HepG2 (cell line): ENCODE data around the gene ZC3H4. TPM values are rescaled to one million over a fixed set of nuclear protein-coding genes. Genes with fewer than 3 reads are reported as not detected.

ENCODE experiments used
- GZF1 ChIP-seq: sonication (generic); formaldehyde crosslinking; IDR thresholded peaks from 2 replicates; pipeline ENCODE4 v1.5.1; 2020; ENCODE audit warnings: mild to moderate bottlenecking, missing genetic modification reagents
- HMG20B ChIP-seq: conservative IDR thresholded peaks from 2 replicates; pipeline ENCODE4 v1.6.1; 2016; ENCODE audit warnings: missing genetic modification reagents, missing compliant biosample characterization
- HMGA1 ChIP-seq: sonication (generic); formaldehyde crosslinking; conservative IDR thresholded peaks from 2 replicates; pipeline ENCODE4 v1.4.0; 2020; ENCODE audit warnings: missing genetic modification reagents
- RERE ChIP-seq: IDR thresholded peaks from 2 replicates; pipeline ENCODE4 v1.6.1; 2016; ENCODE audit warnings: low read depth, missing genetic modification reagents, missing compliant biosample characterization
- TRIM22 ChIP-seq: fragments of 450-650 bp; IDR thresholded peaks from 2 replicates; pipeline ENCODE4 v1.6.1; 2017
- YEATS2 ChIP-seq: sonication (generic); formaldehyde crosslinking; IDR thresholded peaks from 2 replicates; pipeline ENCODE4 v1.4.0; 2020; ENCODE audit warnings: missing genetic modification reagents, borderline replicate concordance
- ZBTB2 ChIP-seq: sonication (generic); formaldehyde crosslinking; IDR thresholded peaks from 2 replicates; pipeline ENCODE4 v1.8.0; 2022; ENCODE audit warnings: low read depth, missing genetic modification reagents
- ZFP1 ChIP-seq: IDR thresholded peaks from 2 replicates; pipeline ENCODE4 v1.6.1; 2016
- ZFYVE20 ChIP-seq: sonication (generic); formaldehyde crosslinking; IDR thresholded peaks from 2 replicates; pipeline ENCODE4 v1.8.0; 2023; ENCODE audit warnings: low read depth, mild to moderate bottlenecking, moderate library complexity, missing genetic modification reagents, borderline replicate concordance
- ZNF326 ChIP-seq: sonication (generic); formaldehyde crosslinking; IDR thresholded peaks from 2 replicates; pipeline ENCODE4 v1.4.0; 2020; ENCODE audit warnings: missing genetic modification reagents, borderline replicate concordance
- ZNF552 ChIP-seq: sonication (generic); formaldehyde crosslinking; IDR thresholded peaks from 2 replicates; pipeline ENCODE4 v1.9.0; 2022; ENCODE audit warnings: missing genetic modification reagents, mild to moderate bottlenecking, borderline replicate concordance
- ZNF562 ChIP-seq: sonication (generic); formaldehyde crosslinking; IDR thresholded peaks from 2 replicates; pipeline ENCODE4 v1.8.0; 2022; ENCODE audit warnings: missing genetic modification reagents, borderline replicate concordance
- ZNF747 ChIP-seq: sonication (generic); formaldehyde crosslinking; IDR thresholded peaks from 2 replicates; pipeline ENCODE4 v1.8.1; 2023; ENCODE audit warnings: missing genetic modification reagents, mild to moderate bottlenecking, borderline replicate concordance
- polyA plus RNA-seq, 8 experiments: library from polyadenylated mRNA; depleted of rRNA in 3 of 8; stranded (reverse) in 7 of 8; unstranded in 1 of 8; fragments of >200 nt; fragmentation: Illumina TruSeq in 4 of 8; extraction: Trizol in 4 of 8; gene quantifications; 2 replicates each; pipeline versions ENCODE4 v1.2.1 to v1.2.3, GENCODE V29; 2011 to 2016; ENCODE audit warnings: low read depth in 4 of 8, missing spikeins in 1 of 8, mixed read lengths in 1 of 8; ENCODE audit not compliant: insufficient read depth in 1 of 8
- total RNA-seq, 5 experiments: library from RNA; depleted of rRNA; stranded (reverse); fragments of >200 nt; fragmentation: Illumina TruSeq; extraction: Trizol; gene quantifications; 2 replicates each; pipeline ENCODE4 v1.2.3, GENCODE V29; 2016; ENCODE audit warnings: low read depth in 1 of 5
- TF ChIP-seq, protein P1 (sequence below): sonication (generic); formaldehyde crosslinking; IDR thresholded peaks from 2 replicates; pipeline ENCODE4 v1.5.1; 2020; ENCODE audit warnings: missing genetic modification reagents, mild to moderate bottlenecking, borderline replicate concordance
- TF ChIP-seq, protein P2 (sequence below): sonication (generic); formaldehyde crosslinking; IDR thresholded peaks from 2 replicates; pipeline ENCODE4 v1.4.0; 2020; ENCODE audit warnings: missing genetic modification reagents, borderline replicate concordance
- TF ChIP-seq, protein P3 (sequence below): sonication (generic); formaldehyde crosslinking; IDR thresholded peaks from 2 replicates; pipeline ENCODE4 v1.8.0; 2022; ENCODE audit warnings: mild to moderate bottlenecking, missing genetic modification reagents

Gene ZC3H4
- total and polyA plus RNA-seq, 2 of the 13 experiments (the other 11 are each of a cell fraction or from before 2014, with no cell fraction given): 1.8 to 10.7 TPM

- TF ChIP-seq, protein P1, sequence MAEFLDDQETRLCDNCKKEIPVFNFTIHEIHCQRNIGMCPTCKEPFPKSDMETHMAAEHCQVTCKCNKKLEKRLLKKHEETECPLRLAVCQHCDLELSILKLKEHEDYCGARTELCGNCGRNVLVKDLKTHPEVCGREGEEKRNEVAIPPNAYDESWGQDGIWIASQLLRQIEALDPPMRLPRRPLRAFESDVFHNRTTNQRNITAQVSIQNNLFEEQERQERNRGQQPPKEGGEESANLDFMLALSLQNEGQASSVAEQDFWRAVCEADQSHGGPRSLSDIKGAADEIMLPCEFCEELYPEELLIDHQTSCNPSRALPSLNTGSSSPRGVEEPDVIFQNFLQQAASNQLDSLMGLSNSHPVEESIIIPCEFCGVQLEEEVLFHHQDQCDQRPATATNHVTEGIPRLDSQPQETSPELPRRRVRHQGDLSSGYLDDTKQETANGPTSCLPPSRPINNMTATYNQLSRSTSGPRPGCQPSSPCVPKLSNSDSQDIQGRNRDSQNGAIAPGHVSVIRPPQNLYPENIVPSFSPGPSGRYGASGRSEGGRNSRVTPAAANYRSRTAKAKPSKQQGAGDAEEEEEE: no peak
- TF ChIP-seq ZNF552: no peak
- no peak for TF ChIP-seq HMG20B
- TF ChIP-seq GZF1: no peak
- no peak for TF ChIP-seq ZNF326 (CRISPR knock-in tag)
- no peak for TF ChIP-seq ZNF562 (CRISPR knock-in tag)
- no peak for TF ChIP-seq ZFP1
- TF ChIP-seq ZBTB2 (CRISPR knock-in tag): no peak
- TF ChIP-seq ZFYVE20 (CRISPR knock-in tag): no peak
- TF ChIP-seq ZNF747 (CRISPR knock-in tag): no peak
- TF ChIP-seq, protein P2, sequence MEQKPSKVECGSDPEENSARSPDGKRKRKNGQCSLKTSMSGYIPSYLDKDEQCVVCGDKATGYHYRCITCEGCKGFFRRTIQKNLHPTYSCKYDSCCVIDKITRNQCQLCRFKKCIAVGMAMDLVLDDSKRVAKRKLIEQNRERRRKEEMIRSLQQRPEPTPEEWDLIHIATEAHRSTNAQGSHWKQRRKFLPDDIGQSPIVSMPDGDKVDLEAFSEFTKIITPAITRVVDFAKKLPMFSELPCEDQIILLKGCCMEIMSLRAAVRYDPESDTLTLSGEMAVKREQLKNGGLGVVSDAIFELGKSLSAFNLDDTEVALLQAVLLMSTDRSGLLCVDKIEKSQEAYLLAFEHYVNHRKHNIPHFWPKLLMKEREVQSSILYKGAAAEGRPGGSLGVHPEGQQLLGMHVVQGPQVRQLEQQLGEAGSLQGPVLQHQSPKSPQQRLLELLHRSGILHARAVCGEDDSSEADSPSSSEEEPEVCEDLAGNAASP (CRISPR knock-in tag): no peak
- TF ChIP-seq, protein P3, sequence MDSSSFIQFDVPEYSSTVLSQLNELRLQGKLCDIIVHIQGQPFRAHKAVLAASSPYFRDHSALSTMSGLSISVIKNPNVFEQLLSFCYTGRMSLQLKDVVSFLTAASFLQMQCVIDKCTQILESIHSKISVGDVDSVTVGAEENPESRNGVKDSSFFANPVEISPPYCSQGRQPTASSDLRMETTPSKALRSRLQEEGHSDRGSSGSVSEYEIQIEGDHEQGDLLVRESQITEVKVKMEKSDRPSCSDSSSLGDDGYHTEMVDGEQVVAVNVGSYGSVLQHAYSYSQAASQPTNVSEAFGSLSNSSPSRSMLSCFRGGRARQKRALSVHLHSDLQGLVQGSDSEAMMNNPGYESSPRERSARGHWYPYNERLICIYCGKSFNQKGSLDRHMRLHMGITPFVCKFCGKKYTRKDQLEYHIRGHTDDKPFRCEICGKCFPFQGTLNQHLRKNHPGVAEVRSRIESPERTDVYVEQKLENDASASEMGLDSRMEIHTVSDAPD (CRISPR knock-in tag): no peak
- no peak for TF ChIP-seq HMGA1 (CRISPR knock-in tag)
- TF ChIP-seq TRIM22: no peak
- TF ChIP-seq RERE: no peak
- no peak for TF ChIP-seq YEATS2 (CRISPR knock-in tag)
Observed at GRCh38 chr19:47124937-47125668, 11.5 kb upstream of the ZC3H4 start (continued).
